ENCODE results near the gene C1orf198.

Gene C1orf198

GRCh38 chr1:230833511-230833910 lies 34.8 kb downstream of the C1orf198 start:
- DNase-seq (ENCODE audit: low read depth), result no peak

GRCh38 chr1:230832476-230832875 lies 35.8 kb downstream of the C1orf198 start:
- no peak for DNase-seq (ENCODE audit: low read depth)

GRCh38 chr1:230831771-230832170 lies 36.5 kb downstream of the C1orf198 start:
- no peak for DNase-seq (ENCODE audit: low read depth)

GRCh38 chr1:230828421-230828820 lies 39.9 kb downstream of the C1orf198 start:
- DNase-seq (ENCODE audit: low read depth), result no peak

GRCh38 chr1:230827801-230828200 lies 40.5 kb downstream of the C1orf198 start:
- no peak for DNase-seq (ENCODE audit: low read depth)

- no peak for DNase-seq (ENCODE audit: low read depth)
These were observed 41.1 kb downstream of the C1orf198 start for GRCh38 chr1:230827081-230827681.

- no peak for DNase-seq (ENCODE audit: low read depth)
These were observed 42.0 kb downstream of the C1orf198 start for GRCh38 chr1:230826166-230826875.

- DNase-seq (ENCODE audit: low read depth), result no peak
These were observed 42.6 kb downstream of the C1orf198 start for GRCh38 chr1:230825761-230826160.

GRCh38 chr1:230824919-230825721 lies 43.2 kb downstream of the C1orf198 start:
- no peak for DNase-seq (ENCODE audit: low read depth)

GRCh38 chr1:230824551-230824918 lies 43.8 kb downstream of the C1orf198 start:
- DNase-seq (ENCODE audit: low read depth), result no peak

- no peak for DNase-seq (ENCODE audit: low read depth)
These were observed 44.4 kb downstream of the C1orf198 start for GRCh38 chr1:230823931-230824381.

- no peak for DNase-seq (ENCODE audit: low read depth)
These were observed 44.9 kb downstream of the C1orf198 start for GRCh38 chr1:230823426-230823825.

- DNase-seq (ENCODE audit: low read depth), result no peak
These were observed 46.2 kb downstream of the C1orf198 start for GRCh38 chr1:230822092-230822581.

GRCh38 chr1:230821346-230821745 lies 47.0 kb downstream of the C1orf198 start:
- no peak for DNase-seq (ENCODE audit: low read depth)

- no peak for DNase-seq (ENCODE audit: low read depth)
These were observed 47.8 kb downstream of the C1orf198 start for GRCh38 chr1:230820568-230820967.

- DNase-seq (ENCODE audit: low read depth), result no peak
These were observed 48.3 kb downstream of the C1orf198 start for GRCh38 chr1:230819976-230820375.

- DNase-seq (ENCODE audit: low read depth), result no peak
These were observed 49.4 kb downstream of the C1orf198 start for GRCh38 chr1:230818901-230819300.

- DNase-seq (ENCODE audit: low read depth), result no peak
These were observed 50.0 kb downstream of the C1orf198 start for GRCh38 chr1:230818367-230818766.

- no peak for DNase-seq (ENCODE audit: low read depth)
These were observed 52.3 kb downstream of the C1orf198 start for GRCh38 chr1:230816018-230816417.

- DNase-seq (ENCODE audit: low read depth), result no peak
These were observed 53.2 kb downstream of the C1orf198 start for GRCh38 chr1:230814949-230815692.

GRCh38 chr1:230812568-230812967 lies 55.8 kb downstream of the C1orf198 start:
- no peak for DNase-seq (ENCODE audit: low read depth)
